PC-9 (cell line): ENCODE data around the gene WBP4.

Experiments
- EZH2 ChIP-seq: fragments of 200-600 bp; sonication (generic); IDR thresholded peaks from 2 replicates; pipeline ENCODE4 v1.8.0; 2017; ENCODE audit warnings: antibody characterized with exemption, low read depth
- TF ChIP-seq, protein P1 (sequence below): fragments of 200-600 bp; sonication (generic); conservative IDR thresholded peaks from 2 replicates; pipeline ENCODE4 v1.6.1; 2017; ENCODE audit warnings: mixed run types, antibody characterized with exemption, mild to moderate bottlenecking, moderate library complexity

GRCh38 chr13:41085961-41086585 lies 24.8 kb downstream of the WBP4 start:
- TF ChIP-seq, protein P1, sequence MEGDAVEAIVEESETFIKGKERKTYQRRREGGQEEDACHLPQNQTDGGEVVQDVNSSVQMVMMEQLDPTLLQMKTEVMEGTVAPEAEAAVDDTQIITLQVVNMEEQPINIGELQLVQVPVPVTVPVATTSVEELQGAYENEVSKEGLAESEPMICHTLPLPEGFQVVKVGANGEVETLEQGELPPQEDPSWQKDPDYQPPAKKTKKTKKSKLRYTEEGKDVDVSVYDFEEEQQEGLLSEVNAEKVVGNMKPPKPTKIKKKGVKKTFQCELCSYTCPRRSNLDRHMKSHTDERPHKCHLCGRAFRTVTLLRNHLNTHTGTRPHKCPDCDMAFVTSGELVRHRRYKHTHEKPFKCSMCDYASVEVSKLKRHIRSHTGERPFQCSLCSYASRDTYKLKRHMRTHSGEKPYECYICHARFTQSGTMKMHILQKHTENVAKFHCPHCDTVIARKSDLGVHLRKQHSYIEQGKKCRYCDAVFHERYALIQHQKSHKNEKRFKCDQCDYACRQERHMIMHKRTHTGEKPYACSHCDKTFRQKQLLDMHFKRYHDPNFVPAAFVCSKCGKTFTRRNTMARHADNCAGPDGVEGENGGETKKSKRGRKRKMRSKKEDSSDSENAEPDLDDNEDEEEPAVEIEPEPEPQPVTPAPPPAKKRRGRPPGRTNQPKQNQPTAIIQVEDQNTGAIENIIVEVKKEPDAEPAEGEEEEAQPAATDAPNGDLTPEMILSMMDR: no peak
- TF ChIP-seq EZH2: no peak
